Upper lobe of right lung (tissue), 1 donor: ENCODE data around the gene SPPL2A. TPM values are rescaled to one million over a fixed set of nuclear protein-coding genes. Genes with fewer than 3 reads are reported as not detected.
A peak's percentile ranks its signal among the peaks of the same experiment; 100 is the strongest.
"Not testable (repeated sequence)": the region's sequence is repeated elsewhere in the genome, so short reads cannot be mapped to it uniquely, and the experiment has no call there.

Experiments
- ATAC-seq: fragments of 200-7000 bp; cut with Tn5 transposase; one replicate; pipeline ENCODE4 v1.9.1; 2020; ENCODE audit warnings: mild to moderate bottlenecking, moderate library complexity
- DNase-seq: peaks from one replicate; pipeline ENCODE4 v3.0.0-alpha.2; 2020
- H3K27ac ChIP-seq: fragments of 200-600 bp; one replicate; pipeline ENCODE4 v1.8.0; 2022
- H3K27me3 ChIP-seq: fragments of 200-600 bp; one replicate; pipeline ENCODE4 v1.8.0; 2022; ENCODE audit warnings: mild to moderate bottlenecking
- H3K36me3 ChIP-seq: fragments of 200-600 bp; one replicate; pipeline ENCODE4 v1.8.0; 2022
- H3K4me1 ChIP-seq: fragments of 200-600 bp; one replicate; pipeline ENCODE4 v1.8.0; 2022
- H3K4me3 ChIP-seq: fragments of 200-600 bp; one replicate; pipeline ENCODE4 v1.8.0; 2022; ENCODE audit warnings: mild to moderate bottlenecking
- H3K9me3 ChIP-seq: fragments of 200-600 bp; one replicate; pipeline ENCODE4 v1.8.0; 2022
- CTCF ChIP-seq: fragments of 200-600 bp; IDR thresholded peaks from one replicate; pipeline ENCODE4 v1.8.0; 2022; ENCODE audit warnings: antibody characterized with exemption
- intact Hi-C: fragments of 100-400 bp; cut with DNase I; formaldehyde crosslinking; loops from one replicate; pipeline ENCODE4 v1.11.0; 2022
- long read RNA-seq: library from polyadenylated mRNA; unstranded; transcript quantifications from one replicate; pipeline ENCODE4 v2.0.0, GENCODE V29; 2021
- total RNA-seq: library from RNA; stranded (reverse); fragmentation: NEBNext Ultra II Directional; extraction: Animal tissue kit (Norgen Biotek cat#: 25700); gene quantifications from one replicate; pipeline ENCODE4 v1.2.1, GENCODE V29; 2021
- donor health status: DM: no; HTN: yes; CAD: no; lungs with severe emphysema.

SPPL2A gene, protein sequence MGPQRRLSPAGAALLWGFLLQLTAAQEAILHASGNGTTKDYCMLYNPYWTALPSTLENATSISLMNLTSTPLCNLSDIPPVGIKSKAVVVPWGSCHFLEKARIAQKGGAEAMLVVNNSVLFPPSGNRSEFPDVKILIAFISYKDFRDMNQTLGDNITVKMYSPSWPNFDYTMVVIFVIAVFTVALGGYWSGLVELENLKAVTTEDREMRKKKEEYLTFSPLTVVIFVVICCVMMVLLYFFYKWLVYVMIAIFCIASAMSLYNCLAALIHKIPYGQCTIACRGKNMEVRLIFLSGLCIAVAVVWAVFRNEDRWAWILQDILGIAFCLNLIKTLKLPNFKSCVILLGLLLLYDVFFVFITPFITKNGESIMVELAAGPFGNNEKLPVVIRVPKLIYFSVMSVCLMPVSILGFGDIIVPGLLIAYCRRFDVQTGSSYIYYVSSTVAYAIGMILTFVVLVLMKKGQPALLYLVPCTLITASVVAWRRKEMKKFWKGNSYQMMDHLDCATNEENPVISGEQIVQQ
- total RNA-seq = 112 TPM
- long read RNA-seq, full-length matches to known transcripts = 36 of 68 reads
- long read RNA-seq, partial matches to known transcripts = 15 of 68 reads
- long read RNA-seq, other reads (novel, unspliced or antisense) = 17 of 68 reads

GRCh38 chr15:50765195-50765967 is at the start of gene SPPL2A:
SPPL2A (minus strand) TSS chr15:50765706; CDS start chr15:50765533, 173 bp downstream.
- TF ChIP-seq CTCF = no peak
- ATAC-seq (peak; percentile 97), DNase-seq (peak; percentile 94)
- H3K4me1 ChIP-seq = peaks cover 13% of the 10 kb centered on the region
- no peaks in the 10 kb centered on the region for H3K9me3 ChIP-seq
- peak within 1 kb of the TSS; percentile 96 for H3K27ac ChIP-seq
- H3K4me3 ChIP-seq = peak within 1 kb of the TSS; percentile 72
- no peaks in the 10 kb centered on the region for H3K36me3 ChIP-seq
- H3K27me3 ChIP-seq = no peaks in the 10 kb centered on the region
- intact Hi-C loops = no loop called here

DNA sequence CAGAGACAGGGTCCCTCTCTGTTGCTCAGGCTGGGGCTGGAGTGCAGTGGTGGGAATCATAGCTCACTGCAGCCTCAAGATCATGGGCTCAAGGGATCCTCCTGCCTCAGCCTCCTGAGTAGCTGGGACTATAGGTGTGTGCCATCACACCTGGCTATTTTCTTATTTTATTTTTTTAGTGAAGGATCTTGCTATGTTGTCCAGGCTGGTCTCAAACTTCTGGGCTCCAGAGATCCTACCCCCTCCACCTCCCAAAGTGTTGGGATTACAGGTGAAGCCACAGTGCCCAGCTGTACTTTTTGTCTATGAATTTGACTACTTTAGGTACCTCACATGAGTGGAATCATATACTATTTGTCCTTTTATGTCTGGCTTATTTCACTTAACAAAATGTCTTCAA is 49.1 kb upstream of the SPPL2A start:
- no peaks in the 10 kb centered on the region for H3K4me1 ChIP-seq
- no peak overlapping the region for H3K4me3 ChIP-seq
- intact Hi-C loops = no loop called here
- TF ChIP-seq CTCF = no peak
- no peaks in the 10 kb centered on the region for H3K9me3 ChIP-seq
- DNase-seq = no peak
- ATAC-seq = no peak
- H3K36me3 ChIP-seq = no peaks in the 10 kb centered on the region
- no peak overlapping the region for H3K27ac ChIP-seq
- no peaks in the 10 kb centered on the region for H3K27me3 ChIP-seq

DNA sequence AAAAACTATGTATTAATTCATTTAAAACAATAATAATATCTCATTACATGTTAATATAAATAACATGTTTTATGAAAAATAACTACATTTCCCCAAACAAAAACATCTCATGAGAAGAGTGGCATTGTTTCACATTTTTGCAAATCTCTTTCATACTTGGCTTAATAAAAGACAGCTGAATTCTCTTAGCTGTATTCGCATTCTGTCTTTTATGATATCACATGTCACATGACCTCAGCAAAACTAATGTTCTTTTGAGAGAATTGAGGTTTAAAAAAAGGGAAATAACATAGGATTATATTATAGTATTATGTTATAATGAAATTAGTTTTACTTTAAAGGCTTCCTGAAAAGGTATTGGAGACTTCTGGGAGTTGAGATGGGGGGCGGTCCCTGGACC is 48.4 kb upstream of the SPPL2A start:
- Histone ChIP-seq H3K4me3 (no peak overlapping the region), H3K27ac (no peak overlapping the region), H3K9me3 (no peaks in the 10 kb centered on the region), H3K36me3 (no peaks in the 10 kb centered on the region), H3K4me1 (no peaks in the 10 kb centered on the region), H3K27me3 (no peaks in the 10 kb centered on the region)
- DNase-seq (no peak), ATAC-seq (no peak)
- intact Hi-C loops = no loop called here
- no peak for TF ChIP-seq CTCF

DNA sequence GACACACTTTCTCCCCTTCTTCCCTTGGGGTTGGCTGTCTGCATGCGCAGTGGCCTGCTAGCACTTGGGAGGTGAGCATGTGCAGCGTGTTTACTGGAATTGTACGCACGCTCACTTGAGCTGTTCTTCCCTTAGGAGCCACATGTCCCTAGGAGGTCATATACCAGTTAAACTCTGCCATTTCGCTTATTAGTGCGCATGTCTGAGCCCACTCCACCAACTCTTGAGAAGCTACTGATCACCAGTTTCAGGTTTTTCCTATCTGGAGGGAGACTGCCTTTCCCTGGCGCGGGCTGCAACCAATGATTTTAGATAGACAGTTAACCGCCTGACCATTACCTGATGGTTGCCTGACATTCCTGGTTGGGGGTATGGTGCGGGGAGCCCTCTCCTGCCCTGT is 47.6 kb upstream of the SPPL2A start:
- Histone ChIP-seq H3K4me3 (no peak overlapping the region), H3K27me3 (no peaks in the 10 kb centered on the region), H3K4me1 (no peaks in the 10 kb centered on the region), H3K9me3 (no peaks in the 10 kb centered on the region), H3K27ac (no peak overlapping the region), H3K36me3 (no peaks in the 10 kb centered on the region)
- DNase-seq (no peak), ATAC-seq (no peak)
- no peak for TF ChIP-seq CTCF
- intact Hi-C loops = no loop called here

- H3K36me3 ChIP-seq, intact Hi-C loops, DNase-seq, ATAC-seq, H3K27me3 ChIP-seq, H3K9me3 ChIP-seq, H3K27ac ChIP-seq, H3K4me3 ChIP-seq, H3K4me1 ChIP-seq: not testable (repeated sequence)
These were observed 46.6 kb upstream of the SPPL2A start for GRCh38 chr15:50812181-50812506.

GRCh38 chr15:50811461-50812180 is 46.1 kb upstream of the SPPL2A start:
- DNase-seq, H3K36me3 ChIP-seq, H3K4me1 ChIP-seq, intact Hi-C loops, H3K9me3 ChIP-seq, H3K4me3 ChIP-seq, H3K27ac ChIP-seq, ATAC-seq, H3K27me3 ChIP-seq: not testable (repeated sequence)
